SK-N-SH (cell line): ENCODE data around the gene E4F1. TPM values are rescaled to one million over a fixed set of nuclear protein-coding genes. Genes with fewer than 3 reads are reported as not detected.

Source experiments
- CTCF ChIA-PET: fragments of 300-600, 350-600 bp; formaldehyde crosslinking; extraction: SDS; loops from one replicate; lab custom pipeline; 2021; lab: Yijun Ruan, JAX
- POLR2A ChIA-PET: fragments of 350-600 bp; sonication (Branson Sonifier 250); formaldehyde crosslinking; extraction: SDS; loops from one replicate; lab custom pipeline; 2020; ENCODE audit warnings: antibody characterized with exemption, inconsistent platforms; lab: Yijun Ruan, JAX
- DNase-seq: peaks from one replicate; pipeline ENCODE4 v3.0.0; 2012
- H2AFZ ChIP-seq: fragments of 200-600 bp; sonication (generic); 2 replicates; pipeline ENCODE4 v1.8.1; 2016; ENCODE audit warnings: antibody characterized with exemption, mild to moderate bottlenecking, low read depth
- H3F3A ChIP-seq: fragments of 200-600 bp; sonication (generic); replicated peaks from 2 replicates; pipeline ENCODE3; 2016; ENCODE audit warnings: antibody characterized with exemption, mild to moderate bottlenecking; ENCODE audit not compliant: insufficient read depth
- H3K27ac ChIP-seq, 2 experiments: fragments of 200-500 bp in 1 of 2; fragments of 200-600 bp in 1 of 2; sonication (Bioruptor generic) in 1 of 2; sonication (generic), shearing (Covaris generic) in 1 of 2; 2 replicates each; pipeline versions ENCODE4 v1.5.1 to v1.6.1; 2014 to 2016; ENCODE audit warnings: low read depth in 2 of 2, inconsistent platforms in 1 of 2, low read length in 1 of 2, mild to moderate bottlenecking in 1 of 2, mixed read lengths in 1 of 2
- H3K27me3 ChIP-seq: fragments of 200-600 bp; sonication (generic), shearing (Covaris generic); 2 replicates; pipeline ENCODE4 v1.6.1; 2016; ENCODE audit warnings: mixed run types; ENCODE audit not compliant: insufficient read depth
- H3K36me3 ChIP-seq, 2 experiments: fragments of 200-500 bp in 1 of 2; fragments of 200-600 bp in 1 of 2; sonication (Bioruptor generic) in 1 of 2; sonication (generic) in 1 of 2; replicated peaks in 1 of 2; 2 replicates each; pipeline versions ENCODE3 to v1.5.1; 2014 to 2016; ENCODE audit warnings: low read length in 1 of 2, mild to moderate bottlenecking in 1 of 2; ENCODE audit not compliant: insufficient read depth in 2 of 2, control insufficient read depth in 1 of 2
- H3K4me1 ChIP-seq, 2 experiments: fragments of 200-500 bp in 1 of 2; fragments of 200-600 bp in 1 of 2; sonication (Bioruptor generic) in 1 of 2; sonication (generic), shearing (Covaris generic) in 1 of 2; 2 replicates each; pipeline versions ENCODE4 v1.5.1 to v1.6.1; 2014 to 2016; ENCODE audit warnings: low read depth in 1 of 2, low read length in 1 of 2, mixed run types in 1 of 2; ENCODE audit not compliant: insufficient read depth in 2 of 2, control insufficient read depth in 1 of 2
- H3K4me2 ChIP-seq: fragments of 200-600 bp; sonication (generic), shearing (Covaris generic); 2 replicates; pipeline ENCODE4 v1.6.1; 2017; ENCODE audit warnings: mixed run types
- H3K4me3 ChIP-seq, 2 experiments: fragments of 200-500 bp in 1 of 2; fragments of 200-600 bp in 1 of 2; sonication (Bioruptor generic) in 1 of 2; sonication (generic), shearing (Covaris generic) in 1 of 2; 2 replicates each; pipeline versions ENCODE4 v1.5.1 to v1.8.1; 2014 to 2016; ENCODE audit warnings: low read depth in 2 of 2, inconsistent platforms in 1 of 2, low read length in 1 of 2, mild to moderate bottlenecking in 1 of 2, mixed read lengths in 1 of 2, moderate library complexity in 1 of 2
- H3K79me2 ChIP-seq: fragments of 200-600 bp; sonication (generic); 2 replicates; pipeline ENCODE4 v1.8.1; 2017; ENCODE audit warnings: mild to moderate bottlenecking; ENCODE audit not compliant: insufficient read depth
- H3K9ac ChIP-seq: fragments of 200-600 bp; sonication (generic); 2 replicates; pipeline ENCODE4 v1.6.1; 2017; ENCODE audit warnings: mixed run types
- H3K9me2 ChIP-seq: fragments of 200-600 bp; sonication (generic); 2 replicates; pipeline ENCODE4 v1.6.1; 2017; ENCODE audit warnings: mixed run types
- H3K9me3 ChIP-seq: fragments of 200-600 bp; sonication (generic); 2 replicates; pipeline ENCODE4 v1.6.1; 2017; ENCODE audit warnings: mixed run types, mild to moderate bottlenecking, moderate library complexity
- H4K20me1 ChIP-seq: fragments of 200-600 bp; sonication (generic); 2 replicates; pipeline ENCODE4 v1.6.1; 2017; ENCODE audit warnings: mild to moderate bottlenecking, mixed run types; ENCODE audit not compliant: insufficient read depth
- EP300 ChIP-seq, 2 experiments: IDR thresholded peaks; 2 replicates each; pipeline versions ENCODE4 v1.4.0 to v1.6.1; 2012; ENCODE audit warnings: borderline replicate concordance in 1 of 2, low read depth in 1 of 2, low read length in 1 of 2
- FOXM1 ChIP-seq: IDR thresholded peaks from 2 replicates; pipeline ENCODE4 v1.4.0; 2012; ENCODE audit warnings: low read depth, mild to moderate bottlenecking
- JUND ChIP-seq: IDR thresholded peaks from 2 replicates; pipeline ENCODE4 v1.4.0; 2012
- MXI1 ChIP-seq: IDR thresholded peaks from 2 replicates; pipeline ENCODE4 v1.6.1; 2012; ENCODE audit warnings: mild to moderate bottlenecking, low read depth, low read length, improper control_type of control experiment
- NRF1 ChIP-seq: IDR thresholded peaks from 2 replicates; pipeline ENCODE4 v1.6.1; 2012; ENCODE audit warnings: low read depth, mild to moderate bottlenecking, low read length
- RCOR1 ChIP-seq: fragments of 150-350 bp; IDR thresholded peaks from 2 replicates; pipeline ENCODE4 v1.6.1; 2017; ENCODE audit warnings: antibody characterized with exemption, low read length
- RFX5 ChIP-seq: IDR thresholded peaks from 2 replicates; pipeline ENCODE4 v1.6.1; 2012; ENCODE audit warnings: mild to moderate bottlenecking, improper control_type of control experiment, low read length
- RXRA ChIP-seq: IDR thresholded peaks from 2 replicates; pipeline ENCODE4 v1.4.0; 2012; ENCODE audit warnings: low read depth, mild to moderate bottlenecking, borderline replicate concordance
- SMC3 ChIP-seq: IDR thresholded peaks from 2 replicates; pipeline ENCODE4 v1.6.1; 2012; ENCODE audit warnings: low read depth, low read length, improper control_type of control experiment
- TAF1 ChIP-seq: IDR thresholded peaks from 2 replicates; pipeline ENCODE4 v1.6.1; 2012; ENCODE audit warnings: low read depth, mild to moderate bottlenecking, low read length, moderate library complexity, borderline replicate concordance
- TCF12 ChIP-seq: IDR thresholded peaks from 2 replicates; pipeline ENCODE4 v1.4.0; 2012
- TEAD4 ChIP-seq: IDR thresholded peaks from 2 replicates; pipeline ENCODE4 v1.4.0; 2012; ENCODE audit warnings: mild to moderate bottlenecking, borderline replicate concordance; ENCODE audit not compliant: insufficient read depth
- WGBS: methylation state at CpG from one replicate; pipeline ENCODE4 v1.1.6; 2017; ENCODE audit warnings: low lambda C conversion rate; 5-methylcytosine and 5-hydroxymethylcytosine counted together
- polyA plus RNA-seq, 3 experiments: library from polyadenylated mRNA; depleted of rRNA; stranded (reverse); fragments of >200 nt; gene quantifications; 2 replicates each; pipeline ENCODE4 v1.2.3, GENCODE V29; 2012
- TF ChIP-seq, protein P1 (sequence below): fragments of 150-350 bp; IDR thresholded peaks from 2 replicates; pipeline ENCODE4 v1.6.1; 2017; ENCODE audit warnings: antibody characterized with exemption, low read length, low read depth, borderline replicate concordance
- TF ChIP-seq, protein P2 (sequence below): IDR thresholded peaks from 2 replicates; pipeline ENCODE4 v1.6.1; 2012; ENCODE audit warnings: mild to moderate bottlenecking, low read depth, low read length, moderate library complexity
- TF ChIP-seq, protein P3 (sequence below): IDR thresholded peaks from 2 replicates; pipeline ENCODE4 v1.4.0; 2012; ENCODE audit warnings: low read depth
- TF ChIP-seq, protein P4 (sequence below): IDR thresholded peaks from 2 replicates; pipeline ENCODE4; 2012

Gene E4F1
- polyA plus RNA-seq, 1 of the 3 experiments (the other 2 are of a cell fraction), result 33.0 TPM

DNA sequence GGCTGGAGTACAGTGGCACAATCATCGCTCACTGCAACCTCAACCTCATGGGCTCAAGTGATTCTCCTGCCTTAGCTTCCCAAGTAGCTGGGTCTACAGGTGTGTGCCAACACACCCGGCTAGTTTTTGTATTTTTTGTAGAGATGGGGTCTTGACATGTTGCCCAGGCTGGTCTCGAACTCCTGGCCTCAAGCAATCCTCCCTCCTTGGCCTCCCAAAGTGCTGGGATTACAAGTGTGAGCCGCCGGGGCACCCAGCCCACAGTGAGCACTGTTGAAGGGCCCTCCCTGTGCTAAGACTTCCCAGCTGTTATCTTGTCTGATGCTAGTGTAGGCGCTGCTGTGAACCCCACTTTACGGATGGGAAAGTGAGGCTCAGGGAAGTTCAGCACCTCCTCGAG is 35.0 kb upstream of the E4F1 start:
- Histone ChIP-seq H3K9ac (no peak overlapping the region), H3K4me2 (no peak overlapping the region), H4K20me1 (no peaks in the 10 kb centered on the region), H3F3A (no peaks in the 10 kb centered on the region), H3K9me3 (no peaks in the 10 kb centered on the region), H3K4me1 (no peaks in the 10 kb centered on the region), H3K36me3 (no peaks in the 10 kb centered on the region), H3K79me2 (no peaks in the 10 kb centered on the region), H2AFZ (no peak overlapping the region), H3K9me2 (no peaks in the 10 kb centered on the region), H3K27me3 (no peaks in the 10 kb centered on the region), H3K4me3 (no peak overlapping the region), H3K27ac (no peak overlapping the region)
- ChIA-PET CTCF (interaction anchor here (0.6 kb wide), 1 partner anchor 16 kb away, joined by 3 read pairs; no protein-coding TSS in a partner anchor), POLR2A (interaction anchor here (0.6 kb wide), 1 partner anchor 133 kb away, joined by 3 read pairs; no protein-coding TSS in a partner anchor)
- DNase-seq, result no peak
- TF ChIP-seq EP300 (IDR thresholded peaks at IDR 0.05; ENCODE audit: borderline replicate concordance in 1 of 2, low read depth in 1 of 2, low read length in 1 of 2) (no peak), JUND (no peak), RFX5 (no peak), TCF12 (no peak), TAF1 (no peak), FOXM1 (no peak), TEAD4 (no peak)
- TF ChIP-seq, protein P1, sequence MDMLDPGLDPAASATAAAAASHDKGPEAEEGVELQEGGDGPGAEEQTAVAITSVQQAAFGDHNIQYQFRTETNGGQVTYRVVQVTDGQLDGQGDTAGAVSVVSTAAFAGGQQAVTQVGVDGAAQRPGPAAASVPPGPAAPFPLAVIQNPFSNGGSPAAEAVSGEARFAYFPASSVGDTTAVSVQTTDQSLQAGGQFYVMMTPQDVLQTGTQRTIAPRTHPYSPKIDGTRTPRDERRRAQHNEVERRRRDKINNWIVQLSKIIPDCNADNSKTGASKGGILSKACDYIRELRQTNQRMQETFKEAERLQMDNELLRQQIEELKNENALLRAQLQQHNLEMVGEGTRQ, result no peak
- WGBS, result 82% methylated on average over 7 of the region's 8 CpGs

DNA sequence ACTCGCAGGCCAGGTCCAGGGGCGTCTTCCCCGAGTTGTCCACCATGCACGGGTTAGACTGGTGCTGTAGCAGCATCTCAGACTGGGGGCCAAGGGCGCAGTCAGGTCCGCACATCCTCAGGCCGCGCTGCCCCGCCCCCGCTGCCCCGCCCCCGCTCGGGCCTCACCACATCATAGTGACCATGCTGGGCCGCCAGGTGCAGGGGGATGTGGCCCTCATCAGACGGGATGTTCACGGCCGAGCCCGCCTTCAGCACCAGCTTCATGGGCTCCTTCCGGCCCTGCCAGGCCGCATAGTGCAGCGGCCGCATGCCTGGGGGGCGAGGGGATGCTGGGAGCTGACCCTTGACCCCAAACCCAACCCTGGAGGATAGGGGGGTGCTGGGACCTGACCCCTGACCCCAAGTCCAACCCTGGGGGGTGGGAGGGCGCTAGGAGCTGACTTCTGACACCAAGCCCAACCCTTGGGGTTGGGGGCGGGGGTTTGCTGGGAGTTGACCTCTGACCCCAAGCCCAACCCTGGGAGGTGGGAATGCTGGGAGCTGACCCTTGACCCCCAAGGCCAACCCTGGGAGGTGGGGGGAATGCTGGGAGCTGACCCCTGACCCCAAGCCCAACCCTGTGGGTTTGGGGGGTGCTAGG is 34.0 kb upstream of the E4F1 start:
- H3K36me3 ChIP-seq, result no peaks in the 10 kb centered on the region
- no peaks in the 10 kb centered on the region for H3F3A ChIP-seq
- TF ChIP-seq SMC3, result no peak
- no peak for TF ChIP-seq NRF1
- TF ChIP-seq RCOR1, result no peak
- no peak for TF ChIP-seq FOXM1
- no peak for TF ChIP-seq MXI1
- TF ChIP-seq TEAD4, result no peak
- no peak for TF ChIP-seq TCF12
- no peak for TF ChIP-seq RXRA
- no peak for TF ChIP-seq EP300 (IDR thresholded peaks at IDR 0.05; ENCODE audit: borderline replicate concordance in 1 of 2, low read depth in 1 of 2, low read length in 1 of 2)
- TF ChIP-seq TAF1, result no peak
- TF ChIP-seq, protein P1, result no peak
- TF ChIP-seq, protein P2, sequence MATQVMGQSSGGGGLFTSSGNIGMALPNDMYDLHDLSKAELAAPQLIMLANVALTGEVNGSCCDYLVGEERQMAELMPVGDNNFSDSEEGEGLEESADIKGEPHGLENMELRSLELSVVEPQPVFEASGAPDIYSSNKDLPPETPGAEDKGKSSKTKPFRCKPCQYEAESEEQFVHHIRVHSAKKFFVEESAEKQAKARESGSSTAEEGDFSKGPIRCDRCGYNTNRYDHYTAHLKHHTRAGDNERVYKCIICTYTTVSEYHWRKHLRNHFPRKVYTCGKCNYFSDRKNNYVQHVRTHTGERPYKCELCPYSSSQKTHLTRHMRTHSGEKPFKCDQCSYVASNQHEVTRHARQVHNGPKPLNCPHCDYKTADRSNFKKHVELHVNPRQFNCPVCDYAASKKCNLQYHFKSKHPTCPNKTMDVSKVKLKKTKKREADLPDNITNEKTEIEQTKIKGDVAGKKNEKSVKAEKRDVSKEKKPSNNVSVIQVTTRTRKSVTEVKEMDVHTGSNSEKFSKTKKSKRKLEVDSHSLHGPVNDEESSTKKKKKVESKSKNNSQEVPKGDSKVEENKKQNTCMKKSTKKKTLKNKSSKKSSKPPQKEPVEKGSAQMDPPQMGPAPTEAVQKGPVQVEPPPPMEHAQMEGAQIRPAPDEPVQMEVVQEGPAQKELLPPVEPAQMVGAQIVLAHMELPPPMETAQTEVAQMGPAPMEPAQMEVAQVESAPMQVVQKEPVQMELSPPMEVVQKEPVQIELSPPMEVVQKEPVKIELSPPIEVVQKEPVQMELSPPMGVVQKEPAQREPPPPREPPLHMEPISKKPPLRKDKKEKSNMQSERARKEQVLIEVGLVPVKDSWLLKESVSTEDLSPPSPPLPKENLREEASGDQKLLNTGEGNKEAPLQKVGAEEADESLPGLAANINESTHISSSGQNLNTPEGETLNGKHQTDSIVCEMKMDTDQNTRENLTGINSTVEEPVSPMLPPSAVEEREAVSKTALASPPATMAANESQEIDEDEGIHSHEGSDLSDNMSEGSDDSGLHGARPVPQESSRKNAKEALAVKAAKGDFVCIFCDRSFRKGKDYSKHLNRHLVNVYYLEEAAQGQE, result no peak
- TF ChIP-seq, protein P3, sequence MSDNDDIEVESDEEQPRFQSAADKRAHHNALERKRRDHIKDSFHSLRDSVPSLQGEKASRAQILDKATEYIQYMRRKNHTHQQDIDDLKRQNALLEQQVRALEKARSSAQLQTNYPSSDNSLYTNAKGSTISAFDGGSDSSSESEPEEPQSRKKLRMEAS, result no peak
- TF ChIP-seq, protein P4, sequence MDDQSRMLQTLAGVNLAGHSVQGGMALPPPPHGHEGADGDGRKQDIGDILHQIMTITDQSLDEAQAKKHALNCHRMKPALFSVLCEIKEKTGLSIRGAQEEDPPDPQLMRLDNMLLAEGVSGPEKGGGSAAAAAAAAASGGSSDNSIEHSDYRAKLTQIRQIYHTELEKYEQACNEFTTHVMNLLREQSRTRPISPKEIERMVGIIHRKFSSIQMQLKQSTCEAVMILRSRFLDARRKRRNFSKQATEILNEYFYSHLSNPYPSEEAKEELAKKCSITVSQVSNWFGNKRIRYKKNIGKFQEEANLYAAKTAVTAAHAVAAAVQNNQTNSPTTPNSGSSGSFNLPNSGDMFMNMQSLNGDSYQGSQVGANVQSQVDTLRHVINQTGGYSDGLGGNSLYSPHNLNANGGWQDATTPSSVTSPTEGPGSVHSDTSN, result no peak
- H3K4me3 ChIP-seq, result no peak overlapping the region
- no peaks in the 10 kb centered on the region for H3K9me3 ChIP-seq
- H3K4me2 ChIP-seq, result no peak overlapping the region
- H3K27me3 ChIP-seq, result no peaks in the 10 kb centered on the region
- no peaks in the 10 kb centered on the region for H4K20me1 ChIP-seq
- H3K9ac ChIP-seq, result no peak overlapping the region
- WGBS, result 93% methylated on average over 10 of the region's 25 CpGs
- no peaks in the 10 kb centered on the region for H3K9me2 ChIP-seq
- no peak overlapping the region for H3K27ac ChIP-seq
- DNase-seq, result no peak
- no peak overlapping the region for H2AFZ ChIP-seq
- ChIA-PET POLR2A (no interaction called here), CTCF (no interaction called here)
- H3K79me2 ChIP-seq, result no peaks in the 10 kb centered on the region
- peaks cover 0 to 2% of the 10 kb centered on the region in 2 experiments; a peak in 1 of 4 replicates for H3K4me1 ChIP-seq
